NCI-H187 (cell line): Measurements from ENCODE around the gene SMIM44.
"Not testable (repeated sequence)": the region's sequence is repeated elsewhere in the genome, so short reads cannot be mapped to it uniquely, and the experiment has no call there.

ENCODE experiments used
- DNase-seq, 2 experiments: peaks; one replicate each; lab custom pipeline; 2025; lab: John Stamatoyannopoulos, UW

The SMIM44 gene

GRCh38 chr19:3483226-3483628, at the start of gene SMIM44:
Gene SMIM44 (minus strand): TSS chr19:3483441. CDS start chr19:3483403, 38 bp downstream.
- no peak for DNase-seq

GRCh38 chr19:3533033-3533432, 49.8 kb upstream of the SMIM44 start:
- DNase-seq, result no peak

- no peak for DNase-seq
Observed at GRCh38 chr19:3532154-3532786, 49.0 kb upstream of the SMIM44 start.

DNA sequence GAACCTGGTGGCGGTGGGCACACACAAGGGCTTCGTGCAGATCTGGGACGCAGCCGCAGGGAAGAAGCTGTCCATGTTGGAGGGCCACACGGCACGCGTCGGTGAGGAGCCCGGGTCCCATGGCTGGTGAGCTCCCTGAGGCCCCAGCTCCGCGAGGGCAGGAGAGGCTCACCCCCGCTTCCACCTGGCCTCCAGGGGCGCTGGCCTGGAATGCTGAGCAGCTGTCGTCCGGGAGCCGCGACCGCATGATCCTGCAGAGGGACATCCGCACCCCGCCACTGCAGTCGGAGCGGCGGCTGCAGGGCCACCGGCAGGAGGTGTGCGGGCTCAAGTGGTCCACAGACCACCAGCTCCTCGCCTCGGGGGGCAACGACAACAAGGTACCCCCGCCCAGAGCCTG, 48.5 kb upstream of the SMIM44 start:
- no peak for DNase-seq

DNA sequence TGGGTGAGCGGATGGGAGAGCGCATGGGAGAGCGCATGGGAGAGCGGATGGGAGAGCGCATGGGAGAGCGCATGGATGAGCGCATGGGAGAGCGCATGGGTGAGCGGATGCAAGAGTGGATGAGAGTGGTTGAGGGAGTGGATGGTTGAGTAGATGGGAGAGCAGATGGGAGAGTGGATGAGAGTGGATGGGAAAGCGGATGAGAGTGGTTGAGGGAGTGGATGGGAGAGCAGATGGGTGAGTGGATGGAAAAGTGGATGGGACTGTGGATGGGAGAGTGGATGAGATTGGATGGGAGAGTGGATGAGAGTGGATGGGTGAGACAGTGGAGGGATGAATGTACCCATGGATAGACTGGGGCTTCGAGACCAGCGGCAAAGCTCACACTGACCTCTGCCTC, 47.1 kb upstream of the SMIM44 start:
- DNase-seq, result no peak

DNA sequence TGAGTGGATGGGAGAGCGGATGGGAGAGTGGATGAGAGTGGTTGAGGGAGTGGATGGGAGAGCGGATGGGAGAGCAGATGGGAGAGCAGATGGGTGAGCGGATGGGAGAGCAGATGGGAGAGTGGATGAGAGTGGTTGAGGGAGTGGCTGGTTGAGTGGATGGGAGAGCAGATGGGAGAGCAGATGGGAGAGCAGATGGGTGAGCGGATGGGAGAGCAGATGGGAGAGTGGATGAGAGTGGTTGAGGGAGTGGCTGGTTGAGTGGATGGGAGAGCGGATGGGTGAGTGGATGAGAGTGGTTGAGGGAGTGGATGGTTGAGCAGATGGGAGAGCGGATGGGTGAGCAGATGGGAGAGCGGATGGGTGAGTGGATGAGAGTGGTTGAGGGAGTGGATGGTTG, 46.1 kb upstream of the SMIM44 start:
- not testable (repeated sequence) for DNase-seq

- DNase-seq, result no peak
Observed at GRCh38 chr19:3528539-3529211, 45.4 kb upstream of the SMIM44 start.

GRCh38 chr19:3528080-3528479, 44.8 kb upstream of the SMIM44 start:
- DNase-seq, result no peak

DNA sequence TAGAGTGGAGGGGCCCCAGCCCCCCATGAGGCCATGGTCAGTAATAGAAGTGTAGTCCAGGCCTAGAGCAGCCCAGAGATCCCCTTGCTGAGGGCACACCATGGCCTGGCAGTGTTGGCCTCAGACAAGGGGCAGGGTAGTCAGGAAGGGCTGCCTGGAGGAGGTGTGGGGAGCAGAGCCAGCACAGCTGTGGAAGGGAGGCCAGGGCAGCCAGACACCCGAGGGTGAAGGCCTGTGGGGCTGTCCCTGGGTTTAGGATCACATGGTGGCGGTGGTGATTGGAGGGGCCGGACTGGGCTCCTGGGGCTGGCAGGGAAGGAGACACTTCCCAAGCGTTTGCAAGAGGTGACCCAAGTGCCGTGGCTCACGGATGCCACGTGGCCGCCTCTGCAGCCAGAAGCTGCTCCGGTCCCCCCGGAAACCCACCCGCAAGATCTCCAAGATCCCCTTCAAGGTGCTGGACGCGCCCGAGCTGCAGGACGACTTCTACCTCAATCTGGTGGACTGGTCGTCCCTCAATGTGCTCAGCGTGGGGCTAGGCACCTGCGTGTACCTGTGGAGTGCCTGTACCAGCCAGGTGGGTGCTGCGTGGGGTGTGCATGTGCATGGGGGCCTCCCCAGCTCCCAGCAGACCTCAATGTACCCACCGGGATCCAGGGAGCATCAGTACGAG, 44.1 kb upstream of the SMIM44 start:
- DNase-seq, result no peak

- no peak for DNase-seq
Observed at GRCh38 chr19:3526507-3527237, 43.4 kb upstream of the SMIM44 start.

DNA sequence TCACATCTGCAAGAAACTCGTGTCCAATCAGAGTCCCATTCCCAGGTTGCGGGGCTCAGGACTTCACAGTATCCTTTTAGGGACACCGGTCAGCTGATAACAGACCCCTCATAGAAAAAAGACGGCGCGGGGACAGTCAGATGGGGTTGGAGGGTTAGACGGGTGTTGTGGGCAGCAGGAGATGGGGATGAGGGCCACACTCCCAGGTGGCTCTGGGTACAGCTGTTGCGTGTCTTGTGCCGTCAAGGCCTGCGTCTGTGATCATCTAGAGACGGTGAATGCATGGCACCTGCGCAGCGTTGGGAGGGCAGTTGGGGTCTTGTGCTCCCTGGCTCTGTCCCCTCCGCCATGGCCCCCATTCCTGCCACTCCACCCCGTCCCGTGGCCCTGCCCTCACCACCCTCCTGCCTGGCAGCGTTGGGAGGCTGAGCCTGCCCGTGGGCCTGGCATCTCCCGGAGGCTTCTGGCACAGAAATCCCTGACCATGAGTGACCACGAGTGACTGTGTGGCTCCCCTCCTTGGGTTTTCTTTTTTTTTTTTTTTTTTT, 41.7 kb upstream of the SMIM44 start:
- no peak for DNase-seq

DNA sequence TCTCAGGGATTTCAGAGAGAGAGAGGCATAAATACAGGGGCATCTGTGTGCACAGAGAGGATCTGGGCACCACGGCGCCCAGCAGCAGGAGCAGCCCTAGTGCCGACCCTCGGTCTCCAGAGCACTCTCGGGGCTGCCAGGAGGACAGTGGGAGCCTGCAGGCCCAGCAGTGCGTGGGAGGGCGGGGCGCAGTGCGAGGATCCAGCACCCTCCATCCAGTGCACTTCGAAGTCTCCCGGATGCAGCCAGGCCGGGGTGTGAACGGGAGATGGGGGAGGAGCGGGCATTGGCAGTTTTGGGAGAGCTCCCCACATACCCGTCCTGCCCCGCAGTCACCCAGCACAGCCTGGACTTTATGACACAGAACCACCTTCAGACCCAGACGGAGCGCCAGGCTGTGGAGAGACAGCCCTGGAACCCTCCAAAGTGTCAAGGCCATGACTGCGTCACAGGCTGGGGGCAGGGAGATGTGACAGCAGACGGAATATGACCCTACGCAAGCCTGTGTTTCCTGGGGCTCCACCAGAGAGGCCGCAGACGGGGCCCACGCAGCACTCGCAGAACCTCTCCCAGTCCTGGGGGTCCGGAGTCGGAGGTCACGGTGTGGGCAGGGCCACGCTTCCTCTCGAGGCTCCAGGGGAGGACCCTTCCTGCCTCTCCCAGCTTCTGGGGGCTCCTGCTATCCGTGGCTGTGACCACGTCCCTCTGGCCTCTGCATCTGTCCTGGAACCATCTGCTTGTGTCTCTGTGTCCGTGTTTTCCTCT, 41.0 kb upstream of the SMIM44 start:
- no peak for DNase-seq

DNA sequence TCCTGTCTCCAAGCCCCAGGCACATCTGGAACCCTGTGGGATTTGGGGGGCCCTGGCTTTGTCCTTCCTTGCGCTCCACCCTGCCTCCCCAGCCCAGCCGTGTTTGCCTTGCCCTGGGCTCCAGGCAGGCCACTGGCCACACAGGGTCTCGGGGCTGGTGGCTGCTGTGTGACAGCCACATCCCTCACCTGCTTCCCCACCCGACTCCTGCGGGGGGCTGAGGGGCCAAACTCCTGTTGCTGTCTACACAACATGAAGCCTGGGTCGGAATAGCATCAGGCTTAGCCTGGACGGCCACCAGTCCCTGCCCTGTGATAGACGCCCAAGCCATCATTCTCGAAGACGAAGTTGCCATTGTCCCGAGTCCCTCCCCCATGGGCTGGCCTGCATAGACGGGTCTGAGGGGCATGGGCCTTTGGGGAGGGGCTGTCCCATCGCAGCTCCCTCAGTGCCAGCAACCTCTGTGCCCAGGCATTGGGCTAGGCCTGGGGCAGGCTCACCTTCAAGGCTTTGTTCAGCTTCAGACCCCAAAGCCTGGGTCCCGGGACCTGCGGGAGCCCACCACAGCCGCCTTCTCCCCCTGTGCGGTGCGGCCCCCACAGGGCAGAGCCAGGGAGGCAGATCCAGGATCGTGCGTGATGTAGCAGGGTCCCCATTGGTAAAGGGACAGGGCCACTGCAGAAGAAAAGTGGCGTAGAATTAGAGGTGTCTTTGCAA, 40.3 kb upstream of the SMIM44 start:
- DNase-seq, result no peak

- no peak for DNase-seq
Observed at GRCh38 chr19:3522421-3523360, 39.5 kb upstream of the SMIM44 start.

- no peak for DNase-seq
Observed at GRCh38 chr19:3521104-3521445, 37.8 kb upstream of the SMIM44 start.

- no peak for DNase-seq
Observed at GRCh38 chr19:3520166-3521103, 37.2 kb upstream of the SMIM44 start.

DNA sequence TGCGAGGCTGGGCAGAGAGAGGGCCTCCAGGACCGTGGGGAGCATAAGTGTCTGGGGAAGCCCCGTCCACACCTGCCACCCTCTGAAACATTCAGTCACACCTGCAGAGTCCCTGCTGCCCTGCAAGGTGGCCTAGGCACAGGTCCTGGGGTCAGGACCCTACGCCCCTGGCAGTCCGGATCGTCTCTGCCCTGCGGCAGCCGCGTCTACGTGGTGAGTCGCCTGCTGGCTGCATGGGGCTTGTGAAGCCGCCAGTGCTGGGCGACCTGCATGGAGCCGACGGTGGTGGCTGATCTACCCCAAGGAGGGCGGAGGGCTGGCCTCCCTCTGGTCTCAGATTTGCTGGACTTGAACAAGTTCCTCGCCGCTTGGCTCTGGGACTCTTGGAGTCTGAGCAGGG, 35.9 kb upstream of the SMIM44 start:
- DNase-seq, result no peak

DNA sequence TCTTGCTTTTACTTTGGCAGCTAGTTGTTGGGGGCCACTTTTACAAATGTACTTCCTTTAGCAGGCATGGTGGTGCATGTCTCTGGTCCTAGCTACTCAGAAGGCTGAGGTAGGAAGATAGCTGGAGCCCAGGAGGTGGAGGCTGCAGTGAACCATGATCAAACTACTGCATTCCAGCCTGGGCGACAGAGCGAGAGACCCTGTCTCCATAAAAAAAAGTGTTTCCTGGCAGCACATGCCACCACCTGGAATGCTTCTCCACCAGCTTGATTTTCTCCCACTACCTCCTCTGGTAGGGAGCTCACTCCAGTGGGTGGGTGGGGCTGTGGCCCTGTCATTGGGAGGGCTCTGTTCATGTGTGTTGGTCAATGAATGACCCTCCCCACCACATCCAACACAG, 35.4 kb upstream of the SMIM44 start:
- no peak for DNase-seq

DNA sequence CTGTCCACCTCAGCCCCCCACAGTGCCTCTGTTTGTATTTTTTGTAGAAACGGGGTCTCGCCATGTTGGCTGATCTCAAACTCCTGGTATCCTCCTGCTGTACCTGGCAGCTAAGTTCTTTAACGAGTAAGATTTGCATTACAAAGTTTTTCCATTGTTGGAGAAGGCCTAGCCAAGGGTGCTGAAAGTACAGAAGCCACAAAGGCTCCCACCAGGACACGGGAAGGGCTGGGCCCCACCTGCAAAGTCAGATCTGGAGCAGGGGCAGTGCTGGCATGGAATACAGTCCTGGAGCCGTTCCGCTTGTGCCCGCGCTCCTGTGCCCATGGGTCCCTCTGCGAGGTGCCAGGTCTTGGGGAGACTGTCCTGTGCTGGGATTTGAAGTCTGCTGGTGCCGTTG, 35.0 kb upstream of the SMIM44 start:
- no peak for DNase-seq
